ENCODE measurements around the gene NAV2.

Gene NAV2

DNA sequence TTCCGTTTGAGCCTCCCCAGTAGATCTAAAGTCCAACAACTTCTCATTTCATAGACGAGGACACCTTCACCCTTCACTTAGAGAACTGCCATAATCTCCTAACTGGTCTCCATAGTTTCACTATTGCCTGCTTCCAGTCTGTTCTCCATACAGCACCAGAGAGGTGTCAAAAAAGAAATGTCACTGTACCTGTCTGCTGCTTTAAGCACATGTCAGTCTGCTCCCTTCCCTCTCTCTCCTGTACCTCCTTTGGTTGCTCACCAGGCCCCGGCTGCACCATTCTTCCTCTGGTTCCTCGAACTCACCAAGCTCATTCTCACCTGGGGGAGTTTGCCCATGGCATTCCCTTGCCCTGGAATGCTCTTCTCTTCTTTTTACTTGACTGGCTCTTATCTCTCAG, 75.8 kb downstream of the NAV2 start:
- no peak for DNase-seq

DNA sequence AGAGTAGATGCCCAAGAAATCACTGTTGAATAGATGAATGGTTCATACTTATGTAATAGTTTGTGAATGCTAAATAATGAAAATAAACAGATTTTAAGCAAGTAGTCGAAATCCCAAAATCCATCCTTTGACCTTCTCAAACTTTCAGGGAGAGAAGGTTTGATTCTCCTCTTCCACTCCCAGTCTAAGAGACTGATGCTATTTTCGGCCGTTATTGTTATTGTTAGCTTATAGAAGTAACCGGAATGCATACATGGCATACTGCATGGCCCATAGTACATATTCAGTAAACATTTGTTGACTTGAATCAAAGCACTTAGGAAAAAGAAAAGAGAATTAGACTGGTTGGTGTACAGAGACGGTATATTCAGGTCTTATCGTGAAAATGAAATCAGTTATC, 76.6 kb downstream of the NAV2 start:
- DNase-seq = no peak

DNA sequence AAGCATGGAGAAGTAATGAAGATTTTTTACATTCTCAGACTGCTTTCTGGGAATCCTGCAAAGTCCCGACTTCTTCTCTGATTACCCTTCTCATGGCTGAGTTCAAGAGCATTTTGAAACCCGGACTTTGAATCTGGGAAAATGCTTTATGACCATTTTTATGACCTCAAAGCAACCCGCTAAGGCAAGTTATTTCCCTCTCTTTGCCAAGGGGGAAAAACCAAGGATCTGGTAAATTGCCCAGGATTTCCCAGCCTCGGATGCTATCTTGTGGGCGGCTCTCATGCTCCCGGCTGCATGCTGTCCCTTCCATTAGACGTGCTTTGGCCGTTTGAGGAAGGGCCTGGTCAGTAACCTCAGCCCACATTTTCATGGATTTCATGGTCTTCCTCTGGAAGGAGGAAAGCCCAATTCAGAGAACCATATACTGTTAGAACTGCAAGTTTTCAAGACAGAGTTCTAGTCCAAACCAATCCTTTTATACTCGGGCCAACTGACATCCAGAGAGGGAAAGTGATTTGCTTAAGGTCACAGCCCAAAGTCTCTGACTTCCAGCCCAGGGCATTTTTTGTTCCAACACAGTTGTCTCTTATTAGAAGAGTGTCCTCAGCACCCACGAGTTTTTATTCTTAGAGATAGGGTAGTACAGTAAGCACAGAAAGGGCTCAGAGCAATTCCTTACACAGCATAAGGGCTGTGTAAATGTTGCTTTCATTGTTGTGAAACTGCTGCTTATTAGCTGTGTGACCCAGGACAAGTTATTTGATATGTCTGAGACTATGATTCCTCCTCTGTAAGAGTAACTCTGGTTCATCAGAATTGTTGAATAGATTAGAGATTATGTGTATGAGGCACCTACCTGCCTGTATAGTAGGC, 77.4 kb downstream of the NAV2 start:
- DNase-seq = no peak

DNA sequence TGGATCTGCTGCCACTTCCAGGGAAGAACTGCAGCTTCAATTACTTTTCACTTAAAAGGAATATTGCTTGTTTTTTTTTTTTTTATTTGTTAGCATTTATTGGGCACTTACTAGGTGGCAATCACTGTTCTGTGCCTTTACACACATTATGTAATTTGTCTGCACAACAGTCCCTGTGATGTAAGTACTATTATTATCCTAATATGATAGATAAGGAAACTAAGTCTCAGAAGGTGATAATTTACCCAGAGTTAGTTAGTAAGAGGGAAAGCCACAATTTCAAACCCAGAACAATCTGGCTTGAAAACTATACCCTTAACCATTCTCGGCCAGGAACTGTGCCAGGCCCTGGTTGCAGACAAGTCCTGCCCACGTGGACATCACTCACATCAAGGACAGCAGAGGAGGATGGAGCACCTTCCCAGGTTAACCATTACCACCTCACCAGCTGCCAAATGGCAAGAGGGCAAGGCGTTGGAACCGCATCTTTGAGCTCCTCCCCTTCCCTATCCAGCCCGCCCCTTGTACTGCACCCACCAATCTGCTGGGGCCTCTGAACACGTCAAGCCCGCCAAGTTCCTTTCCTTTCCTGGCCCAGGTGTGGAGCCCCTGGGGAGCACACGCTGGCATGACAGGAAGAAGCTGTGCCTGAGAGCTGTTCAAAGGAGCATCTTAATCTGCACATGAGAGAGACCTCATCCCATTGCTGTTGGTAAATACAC, 78.4 kb downstream of the NAV2 start:
- DNase-seq = no peak

DNA sequence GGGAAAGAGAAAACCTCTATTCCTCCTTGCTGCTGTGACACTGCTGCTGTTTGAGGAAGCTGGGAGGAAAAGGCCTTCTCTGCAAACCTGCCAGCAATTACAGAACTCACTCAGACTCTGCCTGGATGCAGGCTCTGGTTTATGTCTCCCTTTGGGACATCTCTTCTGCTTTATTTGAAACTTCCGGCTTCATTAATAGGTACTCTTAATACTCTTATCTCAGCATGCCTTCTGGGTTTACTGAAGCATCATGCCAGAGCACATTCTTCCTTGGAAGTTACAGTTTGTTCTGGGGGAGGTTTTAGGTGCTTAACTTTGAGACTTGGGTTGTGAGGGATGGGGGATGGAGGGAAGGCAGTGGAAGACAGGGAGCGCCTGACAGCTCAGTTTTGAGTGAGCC, 79.9 kb downstream of the NAV2 start:
- DNase-seq = no peak

DNA sequence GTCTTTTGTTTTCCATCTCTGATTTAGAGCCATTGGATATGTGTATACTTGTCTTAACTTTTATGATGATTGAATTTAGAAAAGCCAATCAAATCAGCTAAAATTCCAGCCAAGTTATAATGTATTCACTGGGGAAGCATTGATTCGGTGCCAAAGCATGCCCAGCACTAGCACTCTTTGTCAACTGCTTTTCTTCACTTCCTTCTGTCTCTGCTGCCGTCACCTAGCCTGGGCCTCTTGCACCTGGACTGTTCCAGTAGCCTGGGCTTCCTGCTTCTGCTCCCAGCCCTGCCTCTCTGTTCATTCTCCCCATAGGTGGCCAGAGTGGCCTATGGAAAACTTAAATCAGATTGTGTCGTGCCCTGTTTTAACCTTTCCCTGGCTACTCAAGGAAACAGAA, 80.7 kb downstream of the NAV2 start:
- no peak for DNase-seq

DNA sequence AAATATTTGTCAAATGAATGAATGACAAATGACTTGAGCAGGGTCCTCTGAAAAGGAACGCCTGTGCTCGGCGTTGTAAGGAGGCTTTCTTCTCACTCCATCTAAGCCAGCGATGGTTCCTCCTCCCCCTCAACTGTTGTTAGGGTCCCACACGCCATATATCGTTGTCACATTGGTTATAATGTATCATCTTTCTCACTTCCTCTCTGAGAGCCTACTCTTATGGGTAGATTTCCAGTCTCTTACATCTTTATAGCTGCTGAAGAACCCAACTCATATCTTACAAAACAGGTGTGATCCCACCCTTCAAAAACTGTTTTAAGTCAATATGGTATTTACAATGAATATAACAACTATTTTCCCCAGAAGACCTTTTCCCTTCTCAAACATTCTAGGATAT, 81.5 kb downstream of the NAV2 start:
- no peak for DNase-seq

DNA sequence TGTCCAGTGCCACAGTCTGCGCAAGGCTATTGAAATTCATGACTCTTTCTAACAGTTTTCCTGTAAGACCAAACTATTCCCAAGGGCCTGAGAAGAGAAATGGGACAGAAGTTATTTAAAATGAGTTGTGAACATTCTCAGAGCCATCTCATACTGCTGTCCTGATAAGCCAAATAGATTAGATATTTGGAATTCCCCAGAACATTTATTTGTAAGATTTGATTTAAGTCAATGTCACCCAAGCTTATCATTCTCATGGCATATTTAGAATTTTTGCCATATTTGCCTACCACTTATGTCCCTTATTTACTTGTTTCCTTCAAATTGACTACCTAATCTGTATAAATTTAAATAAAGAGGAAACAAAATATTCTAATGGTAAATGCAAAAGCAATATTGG, 82.4 kb downstream of the NAV2 start:
- no peak for DNase-seq

DNA sequence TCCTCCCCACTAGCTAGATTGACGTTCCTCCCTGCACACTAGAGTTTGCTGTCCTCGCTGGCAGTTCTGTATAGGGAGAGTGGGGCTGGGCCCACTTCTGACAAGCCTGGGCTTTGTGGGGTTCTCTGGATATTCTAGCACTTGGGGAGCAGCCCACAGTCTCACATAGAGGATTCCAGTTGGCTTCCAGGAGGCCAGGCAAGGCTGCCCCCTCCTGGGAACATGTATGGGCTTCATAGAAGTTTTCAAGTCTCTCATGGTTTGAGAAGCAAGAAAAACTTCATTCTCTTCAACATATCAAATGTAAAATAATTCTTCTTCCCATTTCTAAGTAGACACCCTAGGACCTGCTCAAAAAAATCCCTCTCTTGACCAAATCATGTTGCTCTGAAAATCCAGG, 87.5 kb downstream of the NAV2 start:
- DNase-seq = no peak

DNA sequence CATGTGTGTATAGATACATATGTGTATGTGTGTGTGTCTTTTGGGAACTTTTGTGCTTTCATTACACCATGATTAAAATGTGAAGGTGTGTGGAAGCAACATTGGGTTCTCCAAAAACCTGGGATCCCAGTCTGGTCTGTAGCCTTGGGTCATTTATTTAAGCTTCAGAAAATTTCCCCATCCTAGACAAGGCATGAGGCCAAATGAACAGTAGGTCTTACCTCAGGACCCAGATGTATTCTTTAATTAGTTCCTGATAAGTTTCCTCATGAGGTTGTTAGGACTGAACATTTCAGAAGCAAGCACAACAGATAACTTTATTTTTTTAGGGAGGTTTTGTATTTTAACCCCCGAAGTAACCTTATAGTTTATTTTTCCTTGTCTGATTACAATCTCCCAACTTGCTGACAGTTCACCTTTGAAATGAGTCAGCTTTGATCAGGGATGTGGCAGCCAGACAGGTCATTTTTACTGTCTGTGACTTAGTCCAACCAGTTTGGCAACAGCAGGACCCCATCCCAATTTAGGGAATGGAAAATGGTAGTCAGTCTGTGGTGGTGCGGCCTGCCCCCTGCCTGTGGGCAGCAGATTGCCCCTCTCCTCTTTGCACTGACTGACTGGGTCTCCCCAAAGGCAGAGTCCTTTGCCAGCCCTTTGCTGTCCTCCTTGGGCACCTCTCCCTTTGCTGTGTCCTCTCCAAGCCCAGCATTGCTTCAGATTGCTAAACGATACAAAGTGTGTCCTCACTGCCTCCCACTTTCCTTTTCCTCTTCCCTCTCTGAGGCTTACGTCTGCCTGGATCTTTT, 88.3 kb downstream of the NAV2 start:
- no peak for DNase-seq

DNA sequence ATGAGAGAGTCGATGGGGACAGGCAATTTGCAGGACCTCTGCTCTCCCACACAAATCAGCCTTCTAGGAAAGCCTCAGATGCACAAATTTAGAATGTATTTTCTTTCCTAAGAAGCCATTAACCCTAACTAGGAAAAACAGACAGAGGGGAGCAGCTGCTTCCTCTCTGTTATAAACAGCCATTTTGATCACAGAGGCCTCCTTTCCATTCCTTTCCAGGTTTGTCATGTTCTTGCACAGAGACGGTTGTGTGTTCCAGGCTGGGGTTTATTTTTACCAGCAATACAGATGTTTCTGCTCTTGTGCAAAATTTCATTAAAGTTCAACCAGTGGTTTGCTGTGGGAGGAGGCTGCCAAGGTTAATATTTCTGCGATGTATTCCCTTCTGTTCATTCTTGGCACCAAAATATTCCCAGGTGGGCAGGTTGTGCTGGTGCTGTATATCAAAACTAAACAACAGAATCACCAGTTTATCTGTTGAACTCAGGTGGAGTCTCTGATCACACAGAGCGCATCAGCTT, 90.2 kb downstream of the NAV2 start:
- DNase-seq = no peak

DNA sequence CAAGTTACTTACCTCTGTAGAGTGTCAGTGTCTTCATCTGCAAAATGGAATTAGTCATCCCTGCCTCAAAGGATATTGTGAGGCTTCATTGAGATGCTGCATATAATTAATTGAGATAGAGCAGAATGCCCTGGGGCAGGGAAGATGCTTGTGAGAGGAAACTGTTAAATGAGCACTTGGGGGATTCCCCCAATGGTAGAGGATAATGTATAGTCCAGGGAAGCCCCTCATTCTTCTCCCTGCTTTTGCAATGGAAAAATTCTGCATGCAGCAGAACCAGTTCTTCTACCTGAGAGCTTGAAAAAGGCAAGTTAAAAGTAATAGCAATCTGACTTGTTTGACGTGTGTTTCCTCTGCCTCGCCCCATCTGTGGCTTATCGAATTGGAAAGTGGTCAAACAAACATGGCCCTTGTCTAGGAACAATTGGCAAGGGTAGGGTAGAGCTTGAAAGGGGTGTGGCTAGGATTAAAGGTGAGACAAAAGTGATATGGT, 90.9 kb downstream of the NAV2 start:
- no peak for DNase-seq

DNA sequence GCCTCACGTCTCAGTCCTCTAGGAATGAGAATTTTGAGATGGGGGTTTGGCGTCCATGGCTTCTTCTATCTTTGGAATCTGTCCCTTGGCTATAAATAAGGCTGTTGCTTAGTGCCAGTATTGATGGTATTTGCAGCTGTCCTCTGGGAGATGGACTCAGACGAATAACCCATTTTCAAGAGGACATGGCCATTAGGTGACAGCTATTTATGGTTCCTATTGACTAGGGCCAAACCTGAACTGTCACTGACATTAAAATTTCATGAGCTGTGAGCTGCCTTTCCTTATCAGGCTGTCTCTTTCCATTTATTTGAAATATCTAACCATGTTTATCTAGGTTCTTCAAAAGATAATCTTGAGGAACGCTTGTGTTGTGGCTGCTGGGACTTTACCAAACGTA, 92.7 kb downstream of the NAV2 start:
- DNase-seq = no peak

DNA sequence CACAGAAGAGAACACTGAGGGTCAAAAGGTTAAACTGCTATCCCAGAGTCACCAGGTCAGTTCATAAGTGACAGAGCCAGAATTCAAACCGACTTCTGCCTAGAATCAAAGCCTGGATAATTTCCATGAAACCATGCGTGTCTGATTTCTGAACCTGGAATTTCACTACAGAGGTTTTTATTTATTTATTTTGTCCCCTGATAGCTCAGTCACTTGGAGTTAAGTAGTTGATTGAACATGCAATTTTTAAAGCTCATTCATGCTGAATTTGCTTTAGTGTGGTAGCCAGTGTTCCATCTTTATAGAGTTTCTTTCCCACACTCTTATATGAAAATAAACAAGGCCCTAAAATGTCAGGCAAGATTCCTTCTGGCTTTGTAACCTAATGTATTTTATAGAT, 93.2 kb downstream of the NAV2 start:
- no peak for DNase-seq

DNA sequence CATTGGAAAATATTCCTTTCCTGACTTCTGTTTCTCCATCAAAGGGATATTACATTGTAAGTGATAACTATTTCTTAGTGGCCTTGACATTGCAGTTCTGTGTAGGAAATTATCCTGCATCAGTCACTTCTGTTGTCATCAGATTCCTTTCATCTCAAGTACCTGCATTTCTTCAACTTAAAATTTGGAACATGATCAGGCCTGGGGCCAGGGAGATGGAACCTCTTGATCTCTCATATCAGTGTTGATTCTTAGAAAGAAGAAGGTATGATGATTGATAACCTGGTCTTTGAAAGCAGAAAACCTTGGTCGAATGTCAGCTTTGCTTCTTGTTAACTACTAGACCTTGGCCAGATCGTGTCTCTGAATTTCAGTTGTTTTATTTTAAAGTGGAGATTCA, 93.6 kb downstream of the NAV2 start:
- no peak for DNase-seq

DNA sequence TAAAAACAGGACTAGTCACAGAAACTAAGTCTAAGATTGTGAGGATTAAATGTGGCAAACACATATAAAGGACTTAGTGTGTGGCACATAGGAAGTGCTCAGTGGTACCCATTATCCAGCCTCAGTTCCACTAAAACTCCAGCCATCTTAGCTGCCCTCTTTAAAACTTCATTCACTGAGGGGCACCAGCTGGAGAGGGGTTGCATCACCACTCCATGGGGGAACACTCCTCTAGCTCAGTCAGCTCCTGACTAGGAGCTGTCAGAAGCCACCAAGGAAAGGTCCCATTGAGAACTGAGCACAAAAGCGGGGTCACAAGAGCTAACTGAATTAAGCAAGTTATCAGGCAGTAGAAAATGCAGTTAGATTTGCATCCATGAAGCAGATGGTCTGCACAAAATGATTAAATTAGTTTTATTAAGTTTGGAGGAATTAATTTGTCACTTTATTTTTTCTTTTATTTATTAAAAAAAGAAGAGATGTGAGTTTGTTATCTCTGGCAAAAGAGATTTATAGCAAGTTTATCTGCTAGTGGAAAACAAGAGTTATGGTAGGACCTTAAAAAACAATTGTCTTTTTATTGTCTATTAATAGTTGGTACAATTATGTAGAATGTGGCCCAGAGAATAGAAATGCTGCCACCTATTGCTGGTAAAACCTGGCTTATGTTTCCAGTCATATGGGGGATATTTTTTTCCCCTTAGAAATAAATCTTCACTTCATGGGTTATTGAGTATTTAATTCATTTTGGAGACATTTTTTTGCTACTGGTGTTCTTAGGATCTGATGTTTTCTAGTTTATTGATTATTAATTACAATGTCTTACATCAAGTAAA, 95.7 kb downstream of the NAV2 start:
- no peak for DNase-seq

DNA sequence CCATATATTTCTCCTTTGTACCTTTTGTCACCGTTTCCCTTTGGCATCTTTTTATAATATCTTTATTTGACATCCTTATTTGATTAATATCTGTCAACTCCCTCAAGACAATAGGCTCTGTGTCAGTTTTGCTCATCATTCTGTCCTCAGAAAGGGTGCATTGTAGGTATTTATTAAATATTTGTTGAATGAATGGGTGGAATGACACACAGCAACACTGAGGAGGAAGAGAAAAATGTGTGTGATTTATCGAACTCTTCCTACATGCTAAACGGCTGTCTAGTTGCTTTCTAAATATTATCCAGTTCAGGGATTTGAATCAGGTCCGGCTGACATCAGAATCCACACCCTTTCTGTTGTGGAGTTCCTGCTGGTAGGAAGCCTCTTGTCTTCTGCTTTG, 98.2 kb downstream of the NAV2 start:
- no peak for DNase-seq

DNA sequence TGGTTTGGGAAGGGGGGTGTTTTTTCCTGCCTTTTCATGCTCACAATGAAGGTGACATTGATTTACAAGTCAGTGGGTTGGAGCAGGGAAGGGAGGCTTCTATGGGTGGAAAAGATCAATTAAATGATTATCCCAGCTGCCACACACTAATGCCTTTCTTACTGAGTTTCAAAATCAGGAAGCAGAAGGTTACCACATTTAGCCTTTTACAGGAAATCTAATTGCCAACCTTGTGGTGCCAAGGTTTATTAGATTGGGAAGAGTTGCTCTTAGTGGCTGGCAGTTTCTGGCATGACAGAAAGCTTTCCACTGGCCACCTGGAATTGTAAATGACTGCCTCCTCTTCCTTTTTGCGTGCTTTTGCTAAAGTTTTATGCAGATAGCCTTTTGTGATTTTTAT, 98.7 kb downstream of the NAV2 start:
- no peak for DNase-seq

DNA sequence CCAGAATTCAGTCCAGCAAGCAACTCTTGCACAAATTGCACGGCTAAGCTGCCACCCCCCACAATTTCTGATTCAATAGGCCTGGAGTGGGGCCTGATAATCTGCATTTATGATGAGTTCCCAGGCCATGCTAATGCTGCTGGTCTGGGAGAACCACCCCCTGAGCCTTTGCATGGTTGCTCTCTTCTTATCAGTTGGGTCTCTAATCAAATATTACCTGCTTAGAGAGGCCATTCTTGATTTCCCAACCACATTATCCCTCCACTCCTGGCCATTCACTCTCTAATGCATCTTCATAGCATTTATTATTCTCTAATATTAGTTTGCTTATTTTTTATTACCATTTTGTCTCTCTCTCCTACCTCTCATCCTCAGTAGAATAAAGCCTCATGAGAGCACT, 99.5 kb downstream of the NAV2 start:
- no peak for DNase-seq

DNA sequence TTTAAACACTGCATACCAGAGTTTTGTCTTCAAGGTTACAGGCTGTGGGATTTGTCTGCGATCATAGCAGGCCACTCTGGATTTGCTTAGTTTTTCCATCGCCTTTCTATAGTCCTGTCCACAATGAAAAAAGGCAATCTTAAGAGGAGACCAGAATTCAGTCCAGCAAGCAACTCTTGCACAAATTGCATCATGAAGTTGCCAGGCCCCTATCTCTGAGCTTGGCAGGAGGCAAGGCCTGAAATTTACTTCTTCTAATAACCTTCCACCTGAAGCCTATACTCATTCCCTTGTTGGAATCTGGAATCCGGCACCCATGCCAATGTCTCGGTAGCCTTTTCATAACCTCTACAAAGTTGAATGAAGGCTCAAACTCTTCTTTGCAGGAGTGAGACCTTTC, 100.1 kb downstream of the NAV2 start:
- no peak for DNase-seq

DNA sequence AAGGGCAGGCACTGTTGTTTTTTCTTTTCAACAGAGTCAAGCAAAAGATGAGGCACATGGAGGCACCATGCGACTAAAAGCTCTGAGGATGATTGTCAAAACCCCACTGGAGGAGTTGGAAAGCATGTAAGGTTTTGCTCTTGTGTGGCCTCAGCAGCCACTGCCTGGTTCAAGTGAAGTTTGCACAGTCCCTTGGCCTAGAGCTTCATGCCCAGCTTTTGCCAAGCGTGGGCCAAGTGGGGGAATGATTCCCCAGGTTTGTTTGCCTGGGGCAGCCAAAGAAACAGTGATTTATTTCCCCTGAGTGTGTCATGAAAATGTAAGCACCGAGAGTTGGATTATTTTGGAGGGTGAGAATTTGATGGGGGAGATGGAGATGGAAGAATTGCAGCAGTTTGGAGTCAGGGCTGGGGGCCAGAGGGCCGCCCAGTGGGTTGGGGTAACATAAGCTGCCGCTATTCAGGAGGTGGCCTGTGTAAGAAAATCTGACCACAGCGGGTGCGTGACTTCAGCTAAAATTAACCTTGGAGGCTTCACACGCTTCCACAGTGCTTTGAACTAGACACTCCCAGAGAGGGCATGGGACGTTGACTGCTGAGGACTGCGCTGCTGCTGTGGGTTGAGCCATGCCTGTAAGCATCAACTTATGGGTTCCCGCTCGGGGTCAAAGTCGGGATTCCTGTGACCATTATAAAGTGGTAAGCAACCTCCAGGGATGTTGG, 100.7 kb downstream of the NAV2 start:
- no peak for DNase-seq

DNA sequence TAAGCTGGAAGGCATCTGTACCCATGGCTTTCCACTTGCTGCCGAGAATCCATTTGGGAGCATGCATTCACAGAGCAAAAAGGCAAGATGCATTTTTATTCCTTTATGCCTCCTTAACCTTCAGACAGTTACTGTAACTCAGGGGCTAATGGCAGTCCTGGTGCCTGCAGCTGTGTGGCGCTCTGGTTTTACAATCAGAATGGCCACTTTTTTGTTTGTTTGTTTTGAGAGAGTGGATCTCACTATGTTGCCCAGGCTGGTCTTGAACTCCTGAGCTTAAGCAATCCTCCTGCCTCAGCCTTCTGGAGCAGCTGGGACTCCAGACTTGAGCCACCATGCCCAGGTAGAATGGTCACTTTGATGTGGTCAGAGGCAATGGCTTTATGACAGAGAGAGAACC, 101.8 kb downstream of the NAV2 start:
- no peak for DNase-seq

Data from SIG-M5 (cell line).